ENCODE measurements around the gene PRR29. TPM values are rescaled to one million over a fixed set of nuclear protein-coding genes. Genes with fewer than 3 reads are reported as not detected.

The PRR29 gene
- total RNA-seq, 4 donors from 2014 or later, result 0.09 TPM; not detected in 3

DNA sequence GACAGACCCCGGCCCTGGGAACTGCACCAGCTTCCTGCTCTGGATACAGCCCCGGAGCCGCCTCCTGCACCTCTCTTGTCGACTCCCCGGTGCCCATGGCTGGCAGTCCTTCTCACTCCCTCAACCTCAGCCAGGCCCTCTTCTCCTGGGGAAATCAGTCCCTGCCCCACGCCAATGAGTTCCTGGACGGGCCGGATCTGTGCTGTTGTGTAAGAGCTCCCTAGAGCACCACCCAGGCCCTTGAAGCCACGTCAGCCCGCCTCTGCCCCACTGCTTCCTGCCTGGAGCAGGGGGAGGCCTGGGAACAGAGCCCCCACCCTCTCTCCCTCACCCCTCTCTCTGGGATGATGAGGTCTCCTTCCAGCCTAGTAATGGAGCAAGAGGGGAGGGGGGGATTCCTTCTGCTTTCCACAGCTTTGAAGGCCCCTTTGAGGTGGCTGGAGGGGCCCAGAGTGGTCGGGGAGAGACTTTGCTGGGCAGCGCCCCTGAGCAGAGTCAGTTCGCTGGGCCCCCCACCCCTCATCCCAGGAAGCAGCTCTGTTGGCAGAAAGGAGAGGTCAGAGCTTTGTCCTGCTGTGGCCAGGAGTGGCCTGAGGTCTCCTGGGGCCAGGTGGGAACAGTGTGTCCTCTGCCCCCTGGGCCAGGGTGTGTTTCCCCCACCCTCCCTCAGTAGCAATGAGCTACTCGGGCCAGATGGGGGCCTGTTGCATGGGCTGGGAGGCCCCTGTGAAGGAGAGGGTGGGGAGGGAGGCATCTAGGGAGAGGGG lies 3.8 kb downstream of the PRR29 start:
- H3K4me3 ChIP-seq, result no peak overlapping the region
- TF ChIP-seq POLR2A (IDR thresholded peaks at IDR 0.05), result no peak
- TF ChIP-seq, protein P1, sequence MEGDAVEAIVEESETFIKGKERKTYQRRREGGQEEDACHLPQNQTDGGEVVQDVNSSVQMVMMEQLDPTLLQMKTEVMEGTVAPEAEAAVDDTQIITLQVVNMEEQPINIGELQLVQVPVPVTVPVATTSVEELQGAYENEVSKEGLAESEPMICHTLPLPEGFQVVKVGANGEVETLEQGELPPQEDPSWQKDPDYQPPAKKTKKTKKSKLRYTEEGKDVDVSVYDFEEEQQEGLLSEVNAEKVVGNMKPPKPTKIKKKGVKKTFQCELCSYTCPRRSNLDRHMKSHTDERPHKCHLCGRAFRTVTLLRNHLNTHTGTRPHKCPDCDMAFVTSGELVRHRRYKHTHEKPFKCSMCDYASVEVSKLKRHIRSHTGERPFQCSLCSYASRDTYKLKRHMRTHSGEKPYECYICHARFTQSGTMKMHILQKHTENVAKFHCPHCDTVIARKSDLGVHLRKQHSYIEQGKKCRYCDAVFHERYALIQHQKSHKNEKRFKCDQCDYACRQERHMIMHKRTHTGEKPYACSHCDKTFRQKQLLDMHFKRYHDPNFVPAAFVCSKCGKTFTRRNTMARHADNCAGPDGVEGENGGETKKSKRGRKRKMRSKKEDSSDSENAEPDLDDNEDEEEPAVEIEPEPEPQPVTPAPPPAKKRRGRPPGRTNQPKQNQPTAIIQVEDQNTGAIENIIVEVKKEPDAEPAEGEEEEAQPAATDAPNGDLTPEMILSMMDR (IDR thresholded peaks at IDR 0.05), result no peak
- H3K9me3 ChIP-seq, result no peaks in the 10 kb centered on the region
- no peak for DNase-seq
- peaks cover 12 to 41% (median 14%) of the 10 kb centered on the region in 3 donors for H3K4me1 ChIP-seq
- 40 to 81% methylated on average over 4 to 5 of the region's 14 CpGs for WGBS, 2 donors
- H3K36me3 ChIP-seq, result no peaks in the 10 kb centered on the region
- intact Hi-C loops (cut with DNase I), result no loop called here
- peak overlapping the region in 3 of 4 donors; percentile 44 to 76 (median 57) for H3K27ac ChIP-seq
- H3K27me3 ChIP-seq, result peaks cover 0 to 37% (median 4%) of the 10 kb centered on the region in 4 donors

DNA sequence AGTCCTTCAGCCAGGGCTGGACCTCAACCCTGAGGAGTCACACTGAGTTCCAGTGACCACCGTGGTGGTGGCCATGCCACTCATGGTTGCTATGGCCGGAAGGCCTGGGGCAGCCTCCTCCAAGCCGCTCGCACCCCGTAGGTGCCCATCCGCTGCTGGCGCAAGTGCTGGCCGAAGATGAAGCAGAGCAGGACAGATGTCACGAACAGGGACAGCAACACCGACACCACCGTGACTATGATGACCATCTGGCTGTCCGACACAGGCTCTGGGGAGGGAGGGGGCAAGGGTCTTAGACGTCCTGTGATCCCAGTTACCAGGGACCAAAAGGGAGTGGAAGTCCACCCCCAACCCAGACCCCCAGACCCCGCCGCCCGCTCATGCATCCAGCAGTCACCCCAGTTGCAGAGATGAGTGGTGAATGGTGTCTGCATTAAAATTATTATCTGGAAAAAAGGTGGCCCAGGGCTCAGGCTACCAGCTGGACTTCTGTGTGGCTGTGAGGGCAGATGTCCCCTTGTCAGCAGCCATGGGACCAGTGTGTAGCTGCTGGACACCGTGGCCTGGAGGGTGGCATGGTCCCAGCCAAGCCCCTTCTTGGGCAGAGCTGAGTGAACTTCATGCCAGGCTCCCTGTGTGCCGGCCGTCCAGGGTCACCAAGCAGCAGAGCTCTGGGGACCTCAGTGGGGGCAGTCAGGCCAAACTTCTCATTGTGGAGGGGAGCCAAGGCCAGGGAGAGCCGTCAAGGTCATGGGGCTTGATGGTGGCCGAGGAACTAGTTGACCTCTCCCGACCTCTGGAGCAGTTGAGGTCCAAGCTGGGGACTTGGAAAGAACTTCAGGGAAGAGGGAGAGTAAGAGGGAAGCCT lies 4.7 kb downstream of the PRR29 start:
- peaks cover 10 to 42% (median 22%) of the 10 kb centered on the region in 3 donors for H3K4me1 ChIP-seq
- TF ChIP-seq, protein P1 (IDR thresholded peaks at IDR 0.05), result no peak
- no peak for TF ChIP-seq POLR2A (IDR thresholded peaks at IDR 0.05)
- no peaks in the 10 kb centered on the region for H3K9me3 ChIP-seq
- H3K4me3 ChIP-seq, result no peak overlapping the region
- no peaks in the 10 kb centered on the region for H3K36me3 ChIP-seq
- intact Hi-C loops (cut with DNase I), result no loop called here
- H3K27ac ChIP-seq, result peak overlapping the region in 3 of 4 donors; percentile 44 to 76 (median 57)
- 81% methylated on average over 8 to 10 of the region's 22 CpGs for WGBS, 2 donors
- DNase-seq, result no peak
- H3K27me3 ChIP-seq, result peaks cover 0 to 28% (median 4%) of the 10 kb centered on the region in 4 donors

DNA sequence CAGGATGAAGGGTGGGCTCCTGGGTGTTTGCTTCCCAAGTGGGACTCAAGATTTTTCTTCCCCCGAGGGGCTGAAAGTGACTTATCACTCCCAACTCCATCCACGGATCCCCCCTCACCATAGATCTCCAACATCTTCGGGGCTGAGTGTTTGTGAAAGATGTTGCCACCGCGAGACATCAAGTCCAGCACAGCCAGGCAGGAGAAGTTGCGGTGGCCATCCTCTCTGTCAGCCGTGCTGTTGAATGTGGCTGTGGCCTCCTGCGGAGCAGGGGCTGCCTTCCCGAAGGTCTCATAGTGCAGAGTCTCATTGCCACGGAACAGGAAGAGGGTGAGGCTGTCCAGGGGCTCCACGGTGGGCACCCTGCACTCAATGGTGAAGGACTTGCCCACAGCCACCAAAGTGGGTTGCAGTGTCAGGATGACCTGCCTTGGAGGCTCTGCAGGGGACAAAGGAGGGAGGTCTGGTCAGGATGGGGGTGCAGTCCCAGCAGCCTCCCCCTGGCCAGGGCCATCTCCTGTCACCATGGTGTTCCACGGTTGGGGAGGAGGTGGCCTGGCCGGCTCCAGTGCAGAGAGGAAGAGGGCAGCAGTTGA lies 5.5 kb downstream of the PRR29 start:
- no peak overlapping the region for H3K27ac ChIP-seq
- no peaks in the 10 kb centered on the region for H3K36me3 ChIP-seq
- DNase-seq, result no peak
- intact Hi-C loops (cut with DNase I), result no loop called here
- H3K27me3 ChIP-seq, result peaks cover 0 to 21% (median 4%) of the 10 kb centered on the region in 4 donors
- no peak overlapping the region for H3K4me3 ChIP-seq
- WGBS, 2 donors, result 70 to 72% methylated on average over 4 to 5 of the region's 13 CpGs
- no peaks in the 10 kb centered on the region for H3K9me3 ChIP-seq
- H3K4me1 ChIP-seq, result peaks cover 3 to 42% (median 27%) of the 10 kb centered on the region in 3 donors
- TF ChIP-seq, protein P1 (IDR thresholded peaks at IDR 0.05), result no peak
- TF ChIP-seq POLR2A (IDR thresholded peaks at IDR 0.05), result no peak

DNA sequence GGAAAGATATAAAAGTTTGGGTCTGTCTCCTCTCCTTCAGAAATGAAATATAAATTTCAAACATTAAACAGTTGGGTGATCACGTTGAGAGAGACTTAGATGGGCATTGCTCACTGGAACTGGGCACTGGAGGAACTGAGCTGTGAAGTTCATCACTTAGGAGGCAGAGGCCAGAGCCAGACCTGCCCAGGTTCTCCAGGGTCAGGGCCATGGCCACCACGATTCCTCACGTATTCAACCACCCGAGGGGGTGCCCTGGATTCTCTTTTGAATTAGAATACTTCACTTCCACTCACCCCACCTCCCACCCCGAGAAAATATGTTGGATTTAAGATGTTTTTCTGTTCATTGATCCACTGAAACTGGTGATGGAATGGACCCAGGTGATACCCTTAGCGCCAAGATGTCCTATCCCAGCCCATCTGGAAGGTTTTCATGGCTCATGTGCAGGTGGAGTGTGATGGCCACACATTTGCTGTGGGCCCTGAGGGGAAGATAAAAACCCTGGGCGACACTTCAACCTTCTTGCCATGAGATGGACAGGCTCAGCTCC lies 6.1 kb downstream of the PRR29 start:
- H3K9me3 ChIP-seq, result no peaks in the 10 kb centered on the region
- no peak for DNase-seq
- peak overlapping the region in 1 of 4 donors; percentile 72 for H3K27ac ChIP-seq
- 90 to 96% methylated on average over 4 to 6 of the region's 7 CpGs for WGBS, 2 donors
- peaks cover 0 to 42% (median 29%) of the 10 kb centered on the region in 3 donors for H3K4me1 ChIP-seq
- H3K4me3 ChIP-seq, result no peak overlapping the region
- peaks cover 0 to 14% (median under 1%) of the 10 kb centered on the region in 4 donors for H3K27me3 ChIP-seq
- no peak for TF ChIP-seq POLR2A (IDR thresholded peaks at IDR 0.05)
- TF ChIP-seq, protein P1 (IDR thresholded peaks at IDR 0.05), result no peak
- no peaks in the 10 kb centered on the region for H3K36me3 ChIP-seq
- intact Hi-C loops (cut with DNase I), result no loop called here

Data from esophagus squamous epithelium (tissue), 5 donors.